NCI-H1694 treated with DMSO at 0.1 percent for 48 hours (cell line): Measurements from ENCODE around the gene GABPB1.
A peak's percentile ranks its signal among the peaks of the same experiment; 100 is the strongest.
"Not testable (repeated sequence)": the region's sequence is repeated elsewhere in the genome, so short reads cannot be mapped to it uniquely, and the experiment has no call there.

Experiments
- DNase-seq: peaks from one replicate; lab custom pipeline; 2025; lab: John Stamatoyannopoulos, UW

GABPB1 gene

GRCh38 chr15:50354838-50355618 lies at the start of gene GABPB1:
Gene GABPB1, minus strand, starts transcription at chr15:50355198. Its CDS starts 45,400 bp downstream, at chr15:50309798.
- DNase-seq: peak; percentile 73

DNA sequence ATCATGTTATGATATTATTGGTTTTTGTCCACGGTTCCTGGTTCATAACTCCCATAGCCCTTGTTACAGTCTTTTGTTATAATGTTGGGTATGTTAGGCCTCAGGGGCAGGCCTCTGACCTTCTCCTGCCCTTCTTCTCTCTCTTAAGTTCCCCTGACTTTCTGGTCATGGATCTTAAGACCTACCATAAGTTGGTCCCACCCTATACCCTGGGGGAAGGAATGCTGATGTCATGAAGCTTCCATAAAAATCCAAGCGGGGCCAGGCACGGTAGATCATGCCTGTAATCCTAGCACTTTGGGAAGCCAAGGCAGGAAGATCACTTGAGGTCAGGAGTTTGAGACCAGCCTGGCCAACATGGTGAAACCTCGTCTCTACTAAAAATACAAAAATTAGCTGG lies 36.6 kb upstream of the GABPB1 start:
- not testable (repeated sequence) for DNase-seq

GRCh38 chr15:50390554-50391264 lies 35.7 kb upstream of the GABPB1 start:
- DNase-seq: no peak

- DNase-seq: not testable (repeated sequence)
These were observed 27.4 kb upstream of the GABPB1 start for GRCh38 chr15:50382408-50382807.

DNA sequence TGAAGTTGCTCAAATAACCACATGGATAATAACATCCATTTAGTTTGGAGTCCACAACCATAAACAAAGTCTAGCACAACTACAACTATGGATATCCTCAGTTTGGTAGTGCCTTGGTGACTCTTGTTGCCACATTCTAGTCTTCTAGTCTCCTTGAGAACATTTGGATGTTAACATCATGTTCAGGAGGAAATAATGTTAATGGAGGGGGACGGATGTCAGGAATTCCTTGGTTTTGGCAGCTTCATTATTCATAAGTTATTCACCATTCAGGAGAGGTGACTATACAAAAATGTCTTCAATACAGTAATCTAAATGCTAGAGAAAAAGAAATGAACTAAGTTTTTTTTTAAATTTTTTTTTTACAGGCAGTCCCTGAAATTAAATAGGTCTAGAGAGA lies 26.4 kb upstream of the GABPB1 start:
- DNase-seq: no peak

DNA sequence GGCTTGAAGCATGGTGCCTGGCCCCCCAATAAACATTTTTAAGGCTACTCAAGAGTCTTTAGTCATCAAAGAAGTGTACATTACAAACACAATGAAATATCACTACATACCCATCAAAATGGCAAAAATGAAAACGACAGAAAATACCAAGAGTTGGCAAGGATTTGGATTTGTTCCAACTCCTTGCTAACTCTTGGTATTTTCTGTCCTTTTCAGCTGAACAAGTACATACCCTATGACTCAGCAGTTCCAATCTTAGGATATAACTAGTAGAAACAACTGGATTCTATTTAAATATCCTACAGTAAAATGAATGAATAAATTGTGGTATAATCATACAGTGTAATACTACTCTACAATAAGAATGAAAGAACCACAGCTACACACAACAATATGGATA lies 25.1 kb upstream of the GABPB1 start:
- DNase-seq: no peak

GRCh38 chr15:50379413-50379812 lies 24.4 kb upstream of the GABPB1 start:
- DNase-seq: not testable (repeated sequence)

DNA sequence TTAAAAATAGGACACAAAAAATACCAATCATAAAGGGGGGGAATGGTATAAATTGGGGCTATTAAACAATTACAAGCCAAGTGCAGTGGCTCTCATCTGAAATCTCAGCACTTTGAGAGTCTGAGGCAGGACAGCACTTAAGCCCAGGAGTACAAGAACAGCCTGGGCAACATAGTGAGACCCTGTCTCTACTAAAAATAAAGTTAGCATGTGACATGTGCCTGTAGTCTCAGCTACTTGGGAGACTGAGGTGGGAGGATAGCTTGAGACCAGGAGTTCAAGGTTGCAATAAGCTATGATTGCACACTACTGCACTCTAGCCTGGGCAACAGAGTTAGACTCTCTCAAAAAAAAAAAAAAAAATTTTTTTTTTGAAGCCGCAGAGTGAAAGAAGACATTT lies 23.8 kb upstream of the GABPB1 start:
- no peak for DNase-seq

DNA sequence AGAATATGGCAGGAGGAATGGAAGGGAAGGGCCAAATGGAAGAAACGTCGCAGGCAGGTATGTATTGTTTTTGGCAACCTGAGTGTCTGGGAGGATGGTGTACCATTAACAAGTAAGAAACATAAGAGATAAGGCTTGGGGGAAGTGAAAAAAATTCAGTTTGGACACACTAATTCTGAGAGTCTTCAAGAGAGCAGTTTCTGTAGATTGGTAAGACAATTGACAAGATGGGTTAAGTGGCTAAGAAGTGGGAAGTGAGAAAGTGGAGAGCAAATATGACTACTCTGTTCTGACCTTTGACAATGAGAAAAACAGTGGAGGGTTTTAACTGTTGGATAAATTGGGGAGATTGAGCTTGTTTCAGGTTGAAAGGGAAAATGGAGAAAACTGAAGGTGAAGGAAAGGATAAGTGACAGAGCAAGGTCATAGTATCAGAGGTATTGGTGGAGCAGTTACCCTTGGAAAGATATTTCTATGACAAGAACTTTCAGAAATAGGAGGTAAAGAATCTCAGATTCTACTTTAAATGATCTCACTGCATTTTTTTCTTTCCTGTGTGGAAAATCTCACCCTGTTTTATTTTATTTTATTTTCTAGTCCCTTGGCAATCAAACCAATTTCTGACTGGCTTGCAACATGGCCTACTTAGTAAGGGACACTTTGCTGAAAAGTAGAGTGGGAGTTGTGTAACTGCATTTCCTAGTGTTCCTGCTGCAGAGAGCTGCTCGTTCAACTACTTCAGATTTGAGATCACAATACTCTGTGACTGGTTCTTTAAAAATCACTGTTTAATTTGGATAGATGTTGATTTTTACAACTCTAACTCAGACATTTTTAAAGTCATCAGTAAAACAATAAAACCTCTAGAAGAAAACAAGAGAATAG lies 23.1 kb upstream of the GABPB1 start:
- DNase-seq: no peak

GRCh38 chr15:50369564-50369963 lies 14.6 kb upstream of the GABPB1 start:
- DNase-seq: not testable (repeated sequence)

GRCh38 chr15:50365971-50366370 lies 11.0 kb upstream of the GABPB1 start:
- DNase-seq: no peak

DNA sequence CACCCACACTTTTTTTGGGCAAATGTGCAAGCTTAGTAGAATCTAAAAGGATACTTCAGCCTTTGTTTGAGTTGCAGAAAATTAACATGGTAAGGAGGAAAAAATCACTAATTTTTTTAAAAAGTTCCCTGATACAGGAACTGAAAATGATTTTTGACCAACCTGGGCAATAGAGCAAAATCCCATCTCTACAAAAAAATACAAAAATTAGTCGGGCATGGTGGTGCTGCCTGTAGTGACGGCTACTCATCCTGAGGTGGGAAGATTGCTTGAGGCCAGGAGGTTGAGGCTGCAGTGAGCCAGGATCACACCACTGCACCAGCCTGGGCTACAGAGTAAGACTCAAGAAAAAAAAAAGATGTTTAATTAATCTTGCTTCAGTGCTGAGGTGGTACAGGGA lies 10.6 kb upstream of the GABPB1 start:
- no peak for DNase-seq

DNA sequence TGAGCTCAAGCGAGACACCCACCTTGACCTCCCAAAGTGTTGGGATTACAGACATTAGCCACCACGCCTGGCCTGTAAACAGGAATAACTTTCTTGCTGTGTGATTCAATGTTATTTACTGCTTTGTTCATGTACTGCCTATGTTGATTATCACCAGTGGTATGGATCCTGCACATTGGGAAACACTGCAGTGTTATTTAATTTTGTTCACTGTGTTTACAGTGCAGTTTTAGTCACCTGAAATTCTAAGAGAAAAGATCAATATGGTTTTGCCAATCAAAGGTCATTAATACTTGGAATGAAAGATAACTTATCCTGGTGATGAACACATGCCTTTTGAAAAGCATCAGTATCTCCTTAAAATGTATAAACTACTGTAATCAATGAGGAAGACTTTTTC lies 8.6 kb upstream of the GABPB1 start:
- no peak for DNase-seq

DNA sequence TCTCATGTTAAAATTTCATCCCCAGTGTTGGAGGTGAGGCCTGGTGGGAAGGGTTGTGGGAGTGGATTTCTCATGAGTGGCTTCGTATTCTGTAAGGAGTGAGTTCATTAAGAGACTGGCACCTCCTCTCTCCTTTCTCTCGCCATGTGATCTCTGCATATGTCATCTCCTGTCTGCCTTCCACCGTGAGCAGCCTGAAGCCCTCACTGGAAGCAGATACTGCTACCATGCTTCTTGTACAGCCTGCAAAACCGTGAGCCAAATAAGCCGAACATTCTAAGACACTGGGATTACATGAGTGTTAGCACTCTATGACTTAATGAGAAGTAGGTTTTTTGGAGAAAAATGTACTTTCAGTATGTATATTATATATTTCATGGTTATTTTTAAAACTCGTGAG lies 6.8 kb upstream of the GABPB1 start:
- no peak for DNase-seq

DNA sequence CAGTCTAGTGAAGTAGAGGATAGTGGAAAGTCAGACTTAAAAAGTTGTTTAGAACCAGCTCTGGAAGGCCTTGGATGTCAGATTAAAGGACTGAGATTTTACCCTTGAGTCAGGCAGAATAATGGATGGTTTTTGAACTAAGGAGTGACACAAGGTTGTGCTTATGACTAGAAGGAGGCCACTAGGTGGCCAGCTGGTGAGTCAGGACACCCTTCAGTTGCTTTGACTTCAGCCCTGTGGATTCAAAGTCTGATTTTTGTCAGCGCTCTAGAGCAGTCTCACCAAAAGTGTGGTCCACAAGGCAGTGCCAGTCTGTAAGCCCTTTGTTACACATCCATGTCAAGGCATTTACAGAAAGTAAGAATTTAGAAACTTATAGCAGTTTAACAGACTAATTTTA lies 3.8 kb upstream of the GABPB1 start:
- no peak for DNase-seq

DNA sequence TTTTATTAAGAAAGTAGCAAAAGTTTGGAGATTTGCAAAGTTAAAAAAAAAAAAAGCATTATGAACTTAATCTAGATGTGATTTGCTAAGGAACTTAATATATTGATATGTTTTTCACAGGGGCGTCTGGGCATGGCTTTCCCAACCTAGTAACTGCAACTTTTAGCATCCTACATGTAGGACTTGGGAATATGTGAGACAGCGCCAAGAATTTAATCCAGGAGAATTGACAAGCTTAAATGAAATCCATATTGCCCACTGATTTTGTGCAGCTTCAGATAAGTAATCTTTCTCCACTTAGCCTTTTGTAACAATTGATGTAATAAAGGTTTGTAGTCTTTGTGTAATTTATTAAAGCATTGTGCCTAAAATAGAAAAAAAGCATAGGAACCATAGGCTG lies 982 bp upstream of the GABPB1 start:
- DNase-seq: no peak

DNA sequence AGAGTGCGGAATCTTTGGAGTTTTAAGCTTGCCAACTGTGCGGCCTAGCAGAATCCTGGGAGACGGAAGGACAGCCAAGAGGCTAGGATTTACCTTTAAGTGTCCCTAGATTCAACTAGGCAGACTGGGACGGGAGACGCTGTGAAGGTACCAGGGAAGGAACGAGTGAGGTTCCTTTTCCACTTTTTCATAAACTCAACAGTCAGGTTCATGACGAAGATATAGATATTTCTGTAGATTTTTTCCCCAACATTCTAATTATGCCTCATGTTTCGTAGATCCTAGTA lies 564 bp upstream of the GABPB1 start:
- DNase-seq: no peak

DNA sequence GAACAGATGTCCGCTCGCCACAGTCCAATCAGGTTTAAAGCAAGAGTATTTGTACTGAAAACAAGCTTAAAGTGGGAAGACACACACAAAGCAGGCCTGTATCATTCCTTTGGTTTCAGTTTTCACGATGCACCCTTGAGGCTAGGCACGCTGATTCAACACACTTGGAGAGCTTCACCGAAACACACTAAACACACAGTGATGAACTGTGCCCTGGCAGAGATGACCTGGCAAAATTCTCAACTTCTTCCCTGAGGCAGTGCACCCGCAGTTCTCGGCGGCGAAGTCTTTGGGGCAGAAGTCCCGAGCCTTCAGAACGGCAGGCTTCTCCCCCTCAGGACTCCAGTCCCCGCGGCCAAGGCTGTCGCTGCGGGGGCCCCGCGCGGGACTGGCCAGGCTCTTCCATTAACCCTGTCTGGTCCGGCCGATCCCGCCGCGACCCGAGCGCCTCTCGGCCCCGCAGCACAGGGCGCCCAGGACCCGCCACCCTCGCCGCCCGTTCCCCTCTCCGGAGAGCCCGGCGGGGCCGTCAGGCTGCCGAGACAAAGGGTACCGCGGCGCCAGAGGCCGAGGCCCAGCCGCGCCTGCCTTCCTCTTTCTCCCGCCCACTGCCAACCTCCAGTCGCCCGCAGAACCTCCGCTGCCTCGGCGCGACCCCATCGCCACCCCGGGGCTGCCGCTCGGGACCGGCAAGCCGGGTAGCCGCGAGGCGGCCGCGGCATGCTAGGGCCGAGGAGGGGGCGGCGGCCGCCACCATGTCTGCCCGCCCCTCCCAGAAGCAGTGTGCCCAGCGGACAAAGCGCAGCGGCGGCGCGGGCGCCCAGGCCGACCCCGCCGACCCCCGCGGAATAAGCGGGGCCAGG lies 792 bp downstream of the GABPB1 start:
- DNase-seq: no peak

- no peak for DNase-seq
These were observed 1.6 kb downstream of the GABPB1 start for GRCh38 chr15:50353251-50353974.

DNA sequence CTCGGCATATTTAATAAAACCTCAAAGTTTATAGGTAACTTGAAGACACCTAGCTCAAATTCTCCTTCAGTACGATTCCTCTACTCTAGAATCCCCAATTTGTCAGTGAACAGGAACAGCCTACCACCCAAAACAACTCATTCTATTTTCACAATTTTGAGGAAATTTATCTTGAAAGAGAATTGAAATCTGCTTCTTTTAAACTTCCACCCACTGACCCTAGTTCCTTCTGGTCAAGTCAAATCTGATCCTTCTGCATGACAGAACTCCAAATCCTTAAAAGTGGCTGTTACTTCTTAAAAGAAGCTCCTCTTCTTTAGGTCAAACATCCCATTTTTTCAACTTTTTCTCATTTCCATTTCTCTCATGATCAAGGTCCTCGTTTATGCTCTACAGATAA lies 4.4 kb downstream of the GABPB1 start:
- DNase-seq: no peak

DNA sequence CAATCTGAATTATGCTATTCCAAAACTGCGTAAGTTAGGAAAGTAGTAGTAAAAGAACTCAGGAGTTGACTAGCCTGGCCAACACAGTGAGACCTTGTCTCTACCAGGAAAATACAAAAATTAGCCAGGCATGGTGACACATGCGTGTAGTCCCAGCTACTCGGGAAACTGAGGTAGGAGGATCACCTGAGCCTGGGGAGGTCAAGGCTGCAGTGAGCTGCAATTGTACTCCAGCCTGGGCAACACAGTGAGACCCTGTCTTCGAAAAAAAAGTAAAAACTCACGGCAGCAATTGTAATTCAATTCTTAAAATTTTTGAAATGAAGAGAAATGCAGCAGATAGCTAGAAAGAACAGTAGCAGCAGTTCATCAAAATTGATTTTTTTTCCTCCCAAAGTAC lies 9.7 kb downstream of the GABPB1 start:
- DNase-seq: no peak
